ENCODE results near the gene FEN1.

FEN1 gene

GRCh38 chr11:61812736-61813411 lies 20.2 kb downstream of the FEN1 start:
- Histone ChIP-seq H3K27ac (ENCODE audit: insufficient read depth in 1 of 2, low read depth in 1 of 2, low read length in 2 of 2, poor library complexity in 1 of 2, severe bottlenecking in 2 of 2) (no peak overlapping the region), H3K9me3 (ENCODE audit: control extremely low read depth in 1 of 5, control insufficient read depth in 4 of 5, insufficient read depth in 2 of 5, low read depth in 1 of 5, low read length in 4 of 5) (no peaks in the 10 kb centered on the region), H3K4me3 (ENCODE audit: control insufficient read depth in 1 of 7, extremely low read depth in 1 of 7, insufficient read depth in 4 of 7, low read depth in 2 of 7, low read length in 6 of 7) (no peak overlapping the region), H3K4me1 (ENCODE audit: control extremely low read depth in 1 of 4, control insufficient read depth in 4 of 4, insufficient read depth in 4 of 4, low read length in 3 of 4) (peaks cover 3 to 31% (median 24%) of the 10 kb centered on the region in 4 experiments), H3K27me3 (replicated peaks in 2 of 5; ENCODE audit: control insufficient read depth in 4 of 5, insufficient read depth in 5 of 5, low read length in 4 of 5) (no peaks in the 10 kb centered on the region), H3K36me3 (ENCODE audit: control insufficient read depth in 4 of 4, insufficient read depth in 4 of 4, low read length in 3 of 4) (peaks cover 17 to 63% (median 42%) of the 10 kb centered on the region in 4 experiments)
- POLR2A ChIA-PET = no interaction called here
- CTCF ChIA-PET = interaction anchor here (1.1 to 12.4 kb wide), 5 partner anchors 9 to 29 kb away, joined by 3 to 218 read pairs (median 3); partner anchors contain the start of genes FADS2, FEN1 and TMEM258
- WGBS (ENCODE audit: insufficient coverage) = 92% methylated on average over 3 of the region's 4 CpGs
- no peak for DNase-seq

GRCh38 chr11:61814247-61814957 lies 21.7 kb downstream of the FEN1 start:
- peak overlapping the region; percentile 58 to 76 for H3K27ac ChIP-seq (ENCODE audit: insufficient read depth in 1 of 2, low read depth in 1 of 2, low read length in 2 of 2, poor library complexity in 1 of 2, severe bottlenecking in 2 of 2)

GRCh38 chr11:61814958-61815789 lies 22.5 kb downstream of the FEN1 start:
- Histone ChIP-seq H3K4me3 (ENCODE audit: control insufficient read depth in 1 of 7, extremely low read depth in 1 of 7, insufficient read depth in 4 of 7, low read depth in 2 of 7, low read length in 6 of 7) (peak overlapping the region; percentile 79 to 97 (median 93)), H3K27me3 (replicated peaks in 2 of 5; ENCODE audit: control insufficient read depth in 4 of 5, insufficient read depth in 5 of 5, low read length in 4 of 5) (no peaks in the 10 kb centered on the region), H3K36me3 (ENCODE audit: control insufficient read depth in 4 of 4, insufficient read depth in 4 of 4, low read length in 3 of 4) (peaks cover 7 to 40% (median 26%) of the 10 kb centered on the region in 4 experiments), H3K4me1 (ENCODE audit: control extremely low read depth in 1 of 4, control insufficient read depth in 4 of 4, insufficient read depth in 4 of 4, low read length in 3 of 4) (peaks cover 3 to 31% (median 25%) of the 10 kb centered on the region in 4 experiments), H3K27ac (ENCODE audit: insufficient read depth in 1 of 2, low read depth in 1 of 2, low read length in 2 of 2, poor library complexity in 1 of 2, severe bottlenecking in 2 of 2) (peak overlapping the region; percentile 58 to 91), H3K9me3 (ENCODE audit: control extremely low read depth in 1 of 5, control insufficient read depth in 4 of 5, insufficient read depth in 2 of 5, low read depth in 1 of 5, low read length in 4 of 5) (no peaks in the 10 kb centered on the region)
- DNase-seq = peak; percentile 54 to 71 (median 65)
- ChIA-PET POLR2A (interaction anchor here (0.6 to 4.9 kb wide), 5 partner anchors 13 to 31 kb away, joined by 3 to 40 read pairs (median 5); partner anchors contain the start of gene FADS2), CTCF (interaction anchor here (0.5 to 12.4 kb wide), 11 partner anchors 13 to 734 kb away, joined by 3 to 218 read pairs (median 4); partner anchors contain the start of genes FADS2, FEN1 and TMEM258)
- WGBS (ENCODE audit: insufficient coverage) = 0% methylated on average over 56 of the region's 66 CpGs

More at GRCh38 chr11:61814247-61814957, 21.7 kb downstream of the FEN1 start:
- CTCF ChIA-PET = interaction anchor here (0.9 to 12.4 kb wide), 7 partner anchors 13 to 293 kb away, joined by 3 to 218 read pairs (median 6); partner anchors contain the start of genes FADS2, FEN1 and TMEM258
- Histone ChIP-seq H3K4me1 (ENCODE audit: control extremely low read depth in 1 of 4, control insufficient read depth in 4 of 4, insufficient read depth in 4 of 4, low read length in 3 of 4) (peaks cover 3 to 31% (median 25%) of the 10 kb centered on the region in 4 experiments), H3K4me3 (ENCODE audit: control insufficient read depth in 1 of 7, extremely low read depth in 1 of 7, insufficient read depth in 4 of 7, low read depth in 2 of 7, low read length in 6 of 7) (peak overlapping the region; percentile 79 to 97 (median 93)), H3K36me3 (ENCODE audit: control insufficient read depth in 4 of 4, insufficient read depth in 4 of 4, low read length in 3 of 4) (peaks cover 13 to 47% (median 33%) of the 10 kb centered on the region in 4 experiments), H3K27me3 (replicated peaks in 2 of 5; ENCODE audit: control insufficient read depth in 4 of 5, insufficient read depth in 5 of 5, low read length in 4 of 5) (no peaks in the 10 kb centered on the region), H3K9me3 (ENCODE audit: control extremely low read depth in 1 of 5, control insufficient read depth in 4 of 5, insufficient read depth in 2 of 5, low read depth in 1 of 5, low read length in 4 of 5) (no peaks in the 10 kb centered on the region)
- DNase-seq = peak; percentile 53 to 84 (median 81)
- POLR2A ChIA-PET = interaction anchor here (0.6 to 4.9 kb wide), 6 partner anchors 14 to 56 kb away, joined by 3 to 40 read pairs (median 4); partner anchors contain the start of gene FADS2
- WGBS (ENCODE audit: insufficient coverage) = 76% methylated on average over 16 of the region's 16 CpGs

- Histone ChIP-seq H3K27me3 (replicated peaks in 2 of 5; ENCODE audit: control insufficient read depth in 4 of 5, insufficient read depth in 5 of 5, low read length in 4 of 5) (no peaks in the 10 kb centered on the region), H3K9me3 (ENCODE audit: control extremely low read depth in 1 of 5, control insufficient read depth in 4 of 5, insufficient read depth in 2 of 5, low read depth in 1 of 5, low read length in 4 of 5) (no peaks in the 10 kb centered on the region), H3K4me3 (ENCODE audit: control insufficient read depth in 1 of 7, extremely low read depth in 1 of 7, insufficient read depth in 4 of 7, low read depth in 2 of 7, low read length in 6 of 7) (peak overlapping the region; percentile 79 to 97 (median 93)), H3K27ac (ENCODE audit: insufficient read depth in 1 of 2, low read depth in 1 of 2, low read length in 2 of 2, poor library complexity in 1 of 2, severe bottlenecking in 2 of 2) (peak overlapping the region; percentile 58 to 91), H3K4me1 (ENCODE audit: control extremely low read depth in 1 of 4, control insufficient read depth in 4 of 4, insufficient read depth in 4 of 4, low read length in 3 of 4) (peaks cover 3 to 31% (median 25%) of the 10 kb centered on the region in 4 experiments), H3K36me3 (ENCODE audit: control insufficient read depth in 4 of 4, insufficient read depth in 4 of 4, low read length in 3 of 4) (peaks cover 6 to 31% (median 17%) of the 10 kb centered on the region in 4 experiments)
- peak; percentile 85 to 91 (median 86) for DNase-seq
- under 1% methylated on average over 60 of the region's 69 CpGs for WGBS (ENCODE audit: insufficient coverage)
- ChIA-PET CTCF (interaction anchor here (0.5 to 12.4 kb wide), 7 partner anchors 12 to 733 kb away, joined by 3 to 218 read pairs (median 4); partner anchors contain the start of genes FADS2, FEN1 and TMEM258), POLR2A (interaction anchor here (0.9 to 4.9 kb wide), 5 partner anchors 12 to 55 kb away, joined by 3 to 40 read pairs (median 5); partner anchors contain the start of gene FADS2)
Measured at GRCh38 chr11:61815790-61816735, 23.4 kb downstream of the FEN1 start.

- ChIA-PET CTCF (interaction anchor here (2.8 to 12.4 kb wide), 4 partner anchors 11 to 18 kb away, joined by 10 to 218 read pairs (median 31); partner anchors contain the start of genes FADS2, FEN1 and TMEM258), POLR2A (interaction anchor here (0.9 to 4.9 kb wide), 4 partner anchors 11 to 54 kb away, joined by 3 to 40 read pairs (median 14); partner anchors contain the start of gene FADS2)
- Histone ChIP-seq H3K9me3 (ENCODE audit: control extremely low read depth in 1 of 5, control insufficient read depth in 4 of 5, insufficient read depth in 2 of 5, low read depth in 1 of 5, low read length in 4 of 5) (no peaks in the 10 kb centered on the region), H3K4me1 (ENCODE audit: control extremely low read depth in 1 of 4, control insufficient read depth in 4 of 4, insufficient read depth in 4 of 4, low read length in 3 of 4) (peaks cover 3 to 31% (median 25%) of the 10 kb centered on the region in 4 experiments), H3K4me3 (ENCODE audit: control insufficient read depth in 1 of 7, extremely low read depth in 1 of 7, insufficient read depth in 4 of 7, low read depth in 2 of 7, low read length in 6 of 7) (peak within 1 kb of the TSS; percentile 79 to 97 (median 93)), H3K27me3 (replicated peaks in 2 of 5; ENCODE audit: control insufficient read depth in 4 of 5, insufficient read depth in 5 of 5, low read length in 4 of 5) (no peaks in the 10 kb centered on the region), H3K27ac (ENCODE audit: insufficient read depth in 1 of 2, low read depth in 1 of 2, low read length in 2 of 2, poor library complexity in 1 of 2, severe bottlenecking in 2 of 2) (peak within 1 kb of the TSS; percentile 61 to 91), H3K36me3 (ENCODE audit: control insufficient read depth in 4 of 4, insufficient read depth in 4 of 4, low read length in 3 of 4) (peaks cover 6 to 23% (median 11%) of the 10 kb centered on the region in 4 experiments)
- under 1% methylated on average over 46 of the region's 73 CpGs for WGBS (ENCODE audit: insufficient coverage)
- peak; percentile 97 to 98 (median 98) for DNase-seq
Measured at GRCh38 chr11:61816736-61817455, 24.2 kb downstream of the FEN1 start, which contains the start of gene FADS1. Gene FADS1, minus strand, starts transcription at chr11:61817003. Its CDS starts 74 bp downstream, at chr11:61816929.
